ENCODE measurements around the gene PIK3CB.
"Not testable (repeated sequence)": the region's sequence is repeated elsewhere in the genome, so short reads cannot be mapped to it uniquely, and the experiment has no call there.

Gene PIK3CB

DNA sequence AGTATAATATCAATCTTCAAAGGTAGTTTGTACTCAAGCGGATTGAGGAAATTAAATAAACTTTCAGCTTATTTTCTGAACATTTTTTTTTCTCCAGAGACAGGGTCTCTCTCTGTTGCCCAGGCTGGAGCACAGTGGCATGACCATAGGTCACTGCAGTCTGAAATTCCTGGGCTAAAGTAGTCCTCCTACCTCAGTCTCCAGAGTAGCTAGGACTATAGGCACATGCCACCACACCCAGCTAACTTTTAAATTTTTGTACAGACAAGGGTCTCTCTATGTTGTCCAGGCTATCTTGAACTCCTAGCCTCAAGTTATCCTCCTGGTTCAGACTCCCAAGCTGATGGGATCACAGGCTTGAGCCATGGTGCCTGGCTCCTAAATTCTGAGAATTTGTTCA lies 129.1 kb downstream of the PIK3CB start:
- in situ Hi-C loops (cut with HindIII; ENCODE audit: low pct_ligation_motif_present, low pct_unique_long_range_greater_than_20kb, low sequenced_read_pairs) = loop anchor here (25.0 kb wide), 1 partner anchor 207 kb away; no protein-coding TSS in a partner anchor

GRCh38 chr3:138696666-138697370 lies 137.9 kb downstream of the PIK3CB start:
- in situ Hi-C loops (cut with HindIII; ENCODE audit: low pct_ligation_motif_present, low pct_unique_long_range_greater_than_20kb, low sequenced_read_pairs) = no loop called here
- no peak for DNase-seq

More for the DNA sequence above, 129.1 kb downstream of the PIK3CB start:
- no peak for DNase-seq

GRCh38 chr3:138694287-138695007 lies 140.3 kb downstream of the PIK3CB start:
- DNase-seq = peak; percentile 92
- in situ Hi-C loops (cut with HindIII; ENCODE audit: low pct_ligation_motif_present, low pct_unique_long_range_greater_than_20kb, low sequenced_read_pairs) = no loop called here

DNA sequence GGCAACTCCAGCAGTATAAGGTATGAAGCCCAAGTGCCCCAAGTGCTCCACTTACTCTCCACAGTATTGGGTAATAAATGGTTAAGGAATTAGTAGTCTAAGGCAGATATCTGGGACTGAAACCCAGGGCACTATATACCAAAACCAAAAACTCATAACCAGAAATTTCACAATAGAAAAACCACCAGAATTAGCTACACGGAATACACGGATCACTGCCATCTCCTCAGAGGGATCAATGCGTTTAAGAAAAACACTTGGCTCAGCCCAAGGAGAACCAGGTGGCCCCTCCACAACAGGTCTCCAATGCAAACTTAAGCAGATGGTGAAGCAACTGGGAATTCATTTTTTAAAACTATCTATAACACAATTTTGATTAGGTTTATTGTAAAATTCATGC lies 142.6 kb downstream of the PIK3CB start:
- in situ Hi-C loops (cut with HindIII; ENCODE audit: low pct_ligation_motif_present, low pct_unique_long_range_greater_than_20kb, low sequenced_read_pairs) = no loop called here

GRCh38 chr3:138691351-138691750 lies 143.4 kb downstream of the PIK3CB start:
- in situ Hi-C loops (cut with HindIII; ENCODE audit: low pct_ligation_motif_present, low pct_unique_long_range_greater_than_20kb, low sequenced_read_pairs) = no loop called here
- DNase-seq = no peak

More for the DNA sequence above, 142.6 kb downstream of the PIK3CB start:
- DNase-seq = no peak

DNA sequence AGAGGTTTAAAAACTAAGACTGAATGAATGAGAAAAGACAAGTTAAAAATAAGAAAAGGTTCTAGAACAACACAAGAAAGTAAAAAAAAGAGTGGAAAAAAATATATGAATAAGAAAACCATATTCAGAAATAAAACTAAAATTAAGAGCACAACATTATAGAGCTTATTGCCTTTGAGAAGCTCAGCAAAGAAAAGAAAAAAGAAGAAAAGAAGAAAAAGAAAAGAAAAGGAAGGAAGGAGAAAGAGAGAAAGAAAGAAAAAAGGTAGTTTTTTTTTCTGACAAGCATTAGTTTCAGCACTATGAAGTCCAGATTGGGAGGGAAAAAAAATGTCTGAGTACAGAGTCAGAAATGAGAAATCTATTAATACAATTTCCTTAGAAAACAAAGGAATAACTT lies 144.7 kb downstream of the PIK3CB start:
- DNase-seq = no peak
- in situ Hi-C loops (cut with HindIII; ENCODE audit: low pct_ligation_motif_present, low pct_unique_long_range_greater_than_20kb, low sequenced_read_pairs) = no loop called here

DNA sequence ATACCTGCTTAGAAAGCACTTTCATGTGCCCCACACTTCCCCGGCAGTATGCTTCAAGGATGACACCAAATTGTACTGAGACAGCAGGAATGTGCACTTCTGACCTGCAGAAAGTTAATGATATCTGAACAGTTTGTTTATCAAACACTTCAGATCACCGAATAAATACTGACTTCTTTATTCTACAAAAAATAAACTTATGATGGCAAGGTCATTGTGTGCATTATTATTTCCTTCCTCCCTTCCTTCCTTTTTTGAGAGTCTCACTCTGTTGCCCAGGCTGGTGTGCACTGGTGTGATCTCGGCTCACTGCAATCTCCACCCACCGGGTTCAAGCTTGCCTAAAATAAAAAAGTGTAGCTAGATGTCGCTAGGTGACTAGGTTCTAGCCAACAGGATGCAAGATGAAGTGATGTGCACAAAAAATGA lies 145.8 kb downstream of the PIK3CB start:
- in situ Hi-C loops (cut with HindIII; ENCODE audit: low pct_ligation_motif_present, low pct_unique_long_range_greater_than_20kb, low sequenced_read_pairs) = no loop called here
- peak; percentile 16 for DNase-seq

DNA sequence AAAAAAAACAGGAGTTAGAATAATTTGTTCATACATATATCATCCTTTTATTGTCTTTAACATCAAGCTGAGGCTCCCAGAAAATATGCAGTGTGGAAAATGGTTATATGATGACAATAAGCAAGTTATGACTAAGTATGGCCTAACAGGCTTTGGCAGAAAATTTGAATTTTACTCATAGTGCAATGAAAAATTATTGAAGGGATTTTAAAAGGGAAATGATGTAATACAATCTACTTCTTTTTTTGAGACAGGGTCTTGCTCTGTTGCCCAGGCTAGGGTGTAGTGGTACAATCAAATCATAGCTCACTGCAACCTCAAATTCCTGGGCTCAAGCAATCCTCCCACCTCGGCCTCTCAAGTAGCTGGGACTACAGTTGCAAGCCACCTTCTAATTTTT lies 147.5 kb downstream of the PIK3CB start:
- DNase-seq = no peak
- in situ Hi-C loops (cut with HindIII; ENCODE audit: low pct_ligation_motif_present, low pct_unique_long_range_greater_than_20kb, low sequenced_read_pairs) = no loop called here

DNA sequence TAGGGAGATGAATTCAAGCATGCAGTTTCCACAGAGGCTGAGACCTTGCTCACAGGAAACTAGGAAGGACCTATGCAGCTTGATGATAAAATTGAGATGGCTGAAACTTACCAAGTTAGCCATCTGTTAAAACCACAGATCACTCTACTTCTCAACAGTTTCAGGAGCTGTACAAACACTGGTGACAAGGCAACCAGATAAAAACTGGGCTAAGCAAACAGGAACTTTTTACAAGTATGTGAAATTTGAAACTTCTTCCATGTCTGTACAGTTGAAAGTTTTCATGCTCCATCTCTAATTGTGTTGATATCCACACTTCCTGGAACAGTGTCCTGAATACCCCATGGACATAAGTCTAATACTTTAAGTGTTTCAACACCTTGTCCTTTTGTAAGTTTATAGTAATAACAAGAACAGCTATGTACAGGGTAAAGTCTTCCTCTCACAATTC lies 147.9 kb downstream of the PIK3CB start:
- in situ Hi-C loops (cut with HindIII; ENCODE audit: low pct_ligation_motif_present, low pct_unique_long_range_greater_than_20kb, low sequenced_read_pairs) = no loop called here
- peak; percentile 22 for DNase-seq

- in situ Hi-C loops (cut with HindIII; ENCODE audit: low pct_ligation_motif_present, low pct_unique_long_range_greater_than_20kb, low sequenced_read_pairs) = no loop called here
- no peak for DNase-seq
These were observed 150.3 kb downstream of the PIK3CB start for GRCh38 chr3:138684396-138684795.

- in situ Hi-C loops (cut with HindIII; ENCODE audit: low pct_ligation_motif_present, low pct_unique_long_range_greater_than_20kb, low sequenced_read_pairs) = no loop called here
- DNase-seq = no peak
These were observed 152.1 kb downstream of the PIK3CB start for GRCh38 chr3:138682648-138683047.

- in situ Hi-C loops (cut with HindIII; ENCODE audit: low pct_ligation_motif_present, low pct_unique_long_range_greater_than_20kb, low sequenced_read_pairs) = no loop called here
- DNase-seq = no peak
These were observed 153.1 kb downstream of the PIK3CB start for GRCh38 chr3:138681463-138682220.

GRCh38 chr3:138680974-138681373 lies 153.8 kb downstream of the PIK3CB start:
- DNase-seq; in situ Hi-C loops (cut with HindIII; ENCODE audit: low pct_ligation_motif_present, low pct_unique_long_range_greater_than_20kb, low sequenced_read_pairs): not testable (repeated sequence)

DNA sequence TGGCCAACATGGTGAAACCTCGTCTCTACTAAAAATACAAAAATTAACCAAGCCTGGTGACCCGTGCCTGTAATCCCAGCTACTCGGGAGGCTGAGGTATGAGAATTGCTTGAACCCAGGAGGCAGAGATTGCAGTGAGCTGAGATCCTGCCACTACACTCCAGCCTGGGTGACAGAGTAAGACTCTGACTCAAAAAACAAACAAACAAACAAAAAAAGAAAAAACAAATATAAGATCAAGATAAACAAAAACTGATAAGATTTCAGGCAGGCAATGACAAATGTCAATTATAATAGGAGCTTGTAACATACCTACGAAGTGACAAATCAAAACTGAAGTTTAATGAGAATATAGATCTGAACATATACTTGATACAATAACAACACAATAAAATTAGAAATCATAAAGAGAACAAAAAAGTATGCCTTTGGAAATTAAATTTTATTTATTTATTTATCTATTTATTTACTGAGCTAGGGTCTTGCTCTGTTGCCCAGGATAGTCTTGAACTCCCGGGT lies 155.8 kb downstream of the PIK3CB start:
- DNase-seq = no peak
- in situ Hi-C loops (cut with HindIII; ENCODE audit: low pct_ligation_motif_present, low pct_unique_long_range_greater_than_20kb, low sequenced_read_pairs) = no loop called here

- in situ Hi-C loops (cut with HindIII; ENCODE audit: low pct_ligation_motif_present, low pct_unique_long_range_greater_than_20kb, low sequenced_read_pairs) = no loop called here
- DNase-seq = no peak
These were observed 156.6 kb downstream of the PIK3CB start for GRCh38 chr3:138678086-138678485.

GRCh38 chr3:138675393-138675792 lies 159.3 kb downstream of the PIK3CB start:
- peak; percentile 20 for DNase-seq
- in situ Hi-C loops (cut with HindIII; ENCODE audit: low pct_ligation_motif_present, low pct_unique_long_range_greater_than_20kb, low sequenced_read_pairs) = no loop called here

GRCh38 chr3:138673641-138674530 lies 160.8 kb downstream of the PIK3CB start:
- in situ Hi-C loops (cut with HindIII; ENCODE audit: low pct_ligation_motif_present, low pct_unique_long_range_greater_than_20kb, low sequenced_read_pairs) = no loop called here
- DNase-seq = no peak

DNA sequence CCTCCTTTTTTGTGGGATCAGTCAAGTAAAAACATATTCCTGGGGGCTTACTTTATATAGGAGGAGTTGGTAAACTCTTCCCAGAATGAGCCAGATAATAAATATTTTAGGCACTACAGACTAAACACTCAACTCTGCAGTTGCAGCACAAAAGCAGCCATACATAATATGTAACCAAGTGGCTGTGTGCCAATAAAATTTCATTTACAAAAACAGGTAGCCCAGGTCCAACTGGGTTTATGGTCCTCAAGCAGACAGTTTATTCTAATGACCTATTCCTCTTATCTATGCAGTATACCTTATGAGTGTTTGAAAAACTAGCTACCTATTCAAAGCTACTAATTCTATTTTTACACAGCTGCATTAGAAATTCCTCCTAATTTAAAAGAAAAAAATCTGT lies 164.3 kb downstream of the PIK3CB start:
- in situ Hi-C loops (cut with HindIII; ENCODE audit: low pct_ligation_motif_present, low pct_unique_long_range_greater_than_20kb, low sequenced_read_pairs) = no loop called here
- DNase-seq = no peak

Measured in ACHN (cell line).